OCI-LY3 (cell line): Measurements from ENCODE around the gene LMTK2.

Source experiments
- H2AFZ ChIP-seq: fragments of 200-600, 300-600 bp; shearing (Covaris generic); 2 replicates; pipeline ENCODE4 v1.6.0; 2014; ENCODE audit warnings: antibody characterized with exemption, low read depth, low read length
- H3K27ac ChIP-seq: fragments of 200-600, 300-600 bp; sonication (generic); 2 replicates; pipeline ENCODE4 v1.5.1; 2014; ENCODE audit warnings: mild to moderate bottlenecking, low read length, moderate library complexity, mixed read lengths
- H3K27me3 ChIP-seq: fragments of 200-600, 300-600 bp; sonication (generic); 2 replicates; pipeline ENCODE4 v1.6.1; 2014; ENCODE audit warnings: low read depth, low read length, mixed read lengths
- H3K36me3 ChIP-seq: fragments of 200-600, 300-600 bp; sonication (generic); replicated peaks from 2 replicates; pipeline ENCODE3; 2014; ENCODE audit warnings: low read depth, low read length, mixed read lengths
- H3K4me1 ChIP-seq: fragments of 300-600, 200-600 bp; sonication (generic); 2 replicates; pipeline ENCODE4 v1.6.1; 2014; ENCODE audit warnings: low read length, mixed read lengths
- H3K4me2 ChIP-seq: fragments of 200-600, 300-600 bp; sonication (generic); 2 replicates; pipeline ENCODE4 v1.6.1; 2014; ENCODE audit warnings: low read length, mixed read lengths
- H3K4me3 ChIP-seq: fragments of 300-600, 200-600 bp; sonication (generic); 2 replicates; pipeline ENCODE4 v1.5.1; 2014; ENCODE audit warnings: antibody characterized with exemption, mild to moderate bottlenecking, low read length, moderate library complexity
- H3K79me2 ChIP-seq: fragments of 300-600, 200-600 bp; shearing (Covaris generic); 2 replicates; pipeline ENCODE4 v1.6.1; 2014; ENCODE audit warnings: mild to moderate bottlenecking, low read length, mixed read lengths
- H3K9ac ChIP-seq: fragments of 300-600, 200-600 bp; shearing (Covaris generic); 2 replicates; pipeline ENCODE4 v1.6.0; 2014; ENCODE audit warnings: mild to moderate bottlenecking, low read length, moderate library complexity
- H3K9me3 ChIP-seq: fragments of 200-600, 300-600 bp; shearing (Covaris generic); 2 replicates; pipeline ENCODE4 v1.6.1; 2014; ENCODE audit warnings: low read length, mixed read lengths; ENCODE audit not compliant: insufficient read depth
- H4K20me1 ChIP-seq: fragments of 200-600, 300-600 bp; sonication (generic); 2 replicates; pipeline ENCODE4 v1.6.1; 2016; ENCODE audit warnings: low read length, mixed read lengths; ENCODE audit not compliant: insufficient read depth
- CTCF ChIP-seq: fragments of 200-600, 300-600 bp; sonication (generic); IDR thresholded peaks from 2 replicates; pipeline ENCODE4 v1.5.1; 2014; ENCODE audit warnings: antibody characterized with exemption, low read length, low read depth
- EZH2phosphoT487 ChIP-seq: fragments of 200-600 bp; shearing (Covaris generic); IDR thresholded peaks from 2 replicates; pipeline ENCODE4 v1.6.1; 2018; ENCODE audit warnings: antibody characterized with exemption, mixed run types, low read depth

LMTK2 gene

GRCh38 chr7:98189559-98189958 is 82.9 kb downstream of the LMTK2 start:
- H3K36me3 ChIP-seq = peaks cover 13% of the 10 kb centered on the region
- H4K20me1 ChIP-seq = no peaks in the 10 kb centered on the region; the same call in 1 of the 2 replicates
- no peak overlapping the region for H3K4me3 ChIP-seq
- H3K9ac ChIP-seq = no peak overlapping the region
- H3K27me3 ChIP-seq = no peaks in the 10 kb centered on the region
- TF ChIP-seq CTCF (no peak), EZH2phosphoT487 (no peak)
- no peak overlapping the region for H2AFZ ChIP-seq
- H3K27ac ChIP-seq = no peak overlapping the region
- no peaks in the 10 kb centered on the region for H3K79me2 ChIP-seq
- peaks cover 13% of the 10 kb centered on the region for H3K4me1 ChIP-seq
- no peak overlapping the region for H3K4me2 ChIP-seq
- no peaks in the 10 kb centered on the region for H3K9me3 ChIP-seq

- Histone ChIP-seq H3K27me3 (no peaks in the 10 kb centered on the region), H3K79me2 (no peaks in the 10 kb centered on the region), H3K4me1 (peaks cover 8% of the 10 kb centered on the region), H2AFZ (no peak overlapping the region), H3K36me3 (peaks cover 13% of the 10 kb centered on the region), H4K20me1 (peaks cover 15% of the 10 kb centered on the region), H3K27ac (no peak overlapping the region), H3K9me3 (no peaks in the 10 kb centered on the region), H3K4me2 (no peak overlapping the region), H3K4me3 (no peak overlapping the region), H3K9ac (no peak overlapping the region)
- no peak for TF ChIP-seq EZH2phosphoT487
- TF ChIP-seq CTCF = no peak
Observed at GRCh38 chr7:98191668-98192431, 85.2 kb downstream of the LMTK2 start.

GRCh38 chr7:98192781-98193457 is 86.3 kb downstream of the LMTK2 start:
- Histone ChIP-seq H2AFZ (no peak overlapping the region), H3K9ac (no peak overlapping the region), H3K36me3 (peaks cover 13% of the 10 kb centered on the region), H3K4me3 (no peak overlapping the region), H3K27me3 (no peaks in the 10 kb centered on the region), H4K20me1 (peaks cover 26% of the 10 kb centered on the region), H3K27ac (no peak overlapping the region), H3K79me2 (no peaks in the 10 kb centered on the region), H3K9me3 (no peaks in the 10 kb centered on the region), H3K4me2 (no peak overlapping the region), H3K4me1 (peaks cover 4% of the 10 kb centered on the region)
- TF ChIP-seq CTCF (no peak), EZH2phosphoT487 (no peak)

- TF ChIP-seq EZH2phosphoT487 = no peak
- H3K27ac ChIP-seq = no peak overlapping the region
- peaks cover 27% of the 10 kb centered on the region for H4K20me1 ChIP-seq
- H3K79me2 ChIP-seq = no peaks in the 10 kb centered on the region
- H2AFZ ChIP-seq = no peak overlapping the region
- no peaks in the 10 kb centered on the region; the same call in 1 of the 2 replicates for H3K27me3 ChIP-seq
- no peaks in the 10 kb centered on the region for H3K9me3 ChIP-seq
- H3K36me3 ChIP-seq = peaks cover 13% of the 10 kb centered on the region
- H3K4me2 ChIP-seq = no peak overlapping the region
- no peak overlapping the region for H3K9ac ChIP-seq
- no peak overlapping the region for H3K4me3 ChIP-seq
- H3K4me1 ChIP-seq = peaks cover 4% of the 10 kb centered on the region
Observed at GRCh38 chr7:98193474-98194180, 87.0 kb downstream of the LMTK2 start.
